SKM-1 treated with dmso at 0.1 percent for 144 hours (cell line): ENCODE measurements around the gene STC2.
"Not testable (repeated sequence)": the region's sequence is repeated elsewhere in the genome, so short reads cannot be mapped to it uniquely, and the experiment has no call there.

Source experiments
- DNase-seq: peaks from one replicate; lab custom pipeline; 2025; ENCODE audit not compliant: unreplicated experiment; lab: John Stamatoyannopoulos, UW

STC2 gene

GRCh38 chr5:173327948-173328843 is at the start of gene STC2:
Gene STC2 (minus strand): TSS chr5:173328414. CDS start chr5:173328193, 221 bp downstream.
- peak; percentile 72 for DNase-seq

- no peak for DNase-seq
Measured at GRCh38 chr5:173371400-173371799, 43.2 kb upstream of the STC2 start.

- not testable (repeated sequence) for DNase-seq
Measured at GRCh38 chr5:173363406-173363805, 35.2 kb upstream of the STC2 start.

- no peak for DNase-seq
Measured at GRCh38 chr5:173355561-173355960, 27.3 kb upstream of the STC2 start.

GRCh38 chr5:173354645-173355044 is 26.4 kb upstream of the STC2 start:
- DNase-seq = no peak

- DNase-seq = no peak
Measured at GRCh38 chr5:173352366-173353349, 24.4 kb upstream of the STC2 start.

- DNase-seq = no peak
Measured at GRCh38 chr5:173342813-173343755, 14.9 kb upstream of the STC2 start.

- peak; percentile 46 for DNase-seq
Measured at GRCh38 chr5:173341961-173342430, 13.8 kb upstream of the STC2 start.

- no peak for DNase-seq
Measured at GRCh38 chr5:173340984-173341383, 12.8 kb upstream of the STC2 start.

- no peak for DNase-seq
Measured at GRCh38 chr5:173340451-173340850, 12.2 kb upstream of the STC2 start.

GRCh38 chr5:173339286-173339685 is 11.1 kb upstream of the STC2 start:
- DNase-seq = no peak

- DNase-seq = no peak
Measured at GRCh38 chr5:173338380-173339015, 10.3 kb upstream of the STC2 start.

- no peak for DNase-seq
Measured at GRCh38 chr5:173334808-173335207, 6.6 kb upstream of the STC2 start.

- no peak for DNase-seq
Measured at GRCh38 chr5:173333925-173334661, 5.9 kb upstream of the STC2 start.

- DNase-seq = peak; percentile 68
Measured at GRCh38 chr5:173331956-173332479, 3.8 kb upstream of the STC2 start.

- DNase-seq = no peak
Measured at GRCh38 chr5:173331287-173331686, 3.1 kb upstream of the STC2 start.

GRCh38 chr5:173330338-173331206 is 2.4 kb upstream of the STC2 start:
- no peak for DNase-seq
